PC-9 (cell line): ENCODE results near the gene IL18RAP. TPM values are rescaled to one million over a fixed set of nuclear protein-coding genes. Genes with fewer than 3 reads are reported as not detected.

ENCODE experiments used
- BruUV-seq: library from RNA; stranded (reverse); fragments of 400-500 nt; replicated peaks from 2 replicates; lab custom pipeline; 2021; lab: Mats Ljungman, UMichigan
- CTCF ChIA-PET: fragments of 300-600 bp; sonication (Branson Sonifier 250); formaldehyde crosslinking; loops from one replicate; lab custom pipeline; 2022; ENCODE audit warnings: antibody characterized with exemption; lab: Charles Lee
- POLR2A ChIA-PET: fragments of 300-600 bp; sonication (Branson Sonifier 250); formaldehyde crosslinking; loops from one replicate; lab custom pipeline; 2022; ENCODE audit warnings: antibody characterized with exemption; ENCODE audit not compliant: unreplicated experiment; lab: Charles Lee
- DNase-seq, 2 experiments: peaks; one replicate each; pipeline versions ENCODE4 v3.0.0 to v3.0.0-alpha.2; 2015 to 2022; ENCODE audit warnings: mixed read lengths in 1 of 2
- H2AFZ ChIP-seq: fragments of 200-600 bp; sonication (generic); 2 replicates; pipeline ENCODE4 v1.8.1; 2017; ENCODE audit warnings: antibody characterized with exemption
- H3F3A ChIP-seq: fragments of 200-600 bp; sonication (generic); 2 replicates; pipeline ENCODE4 v1.8.1; 2017; ENCODE audit warnings: antibody characterized with exemption, mild to moderate bottlenecking, low read depth; ENCODE audit not compliant: insufficient read depth
- H3K27ac ChIP-seq: fragments of 200-600 bp; sonication (generic); 2 replicates; pipeline ENCODE4 v1.6.1; 2016; ENCODE audit warnings: mixed run types
- H3K27me3 ChIP-seq: fragments of 200-600 bp; sonication (generic); 2 replicates; pipeline ENCODE4 v1.6.1; 2016; ENCODE audit warnings: low read depth, mixed run types; ENCODE audit not compliant: insufficient read depth
- H3K36me3 ChIP-seq: fragments of 200-600 bp; sonication (generic); 2 replicates; pipeline ENCODE4 v1.6.1; 2016; ENCODE audit warnings: low read depth, mixed run types
- H3K4me1 ChIP-seq: fragments of 200-600 bp; sonication (generic); replicated peaks from 2 replicates; pipeline ENCODE4 v1.6.1; 2016; ENCODE audit warnings: mixed run types; ENCODE audit not compliant: insufficient read depth
- H3K4me2 ChIP-seq: fragments of 200-600 bp; sonication (generic); 2 replicates; pipeline ENCODE4 v1.6.1; 2017; ENCODE audit warnings: mixed run types
- H3K4me3 ChIP-seq: fragments of 200-600 bp; sonication (generic); 2 replicates; pipeline ENCODE4 v1.6.1; 2016; ENCODE audit warnings: mixed run types
- H3K79me2 ChIP-seq: fragments of 200-600 bp; sonication (generic); 2 replicates; pipeline ENCODE4 v1.6.1; 2017; ENCODE audit warnings: low read depth, mixed run types
- H3K9me2 ChIP-seq: fragments of 200-600 bp; sonication (generic); 2 replicates; pipeline ENCODE4 v1.8.1; 2017; ENCODE audit warnings: mild to moderate bottlenecking; ENCODE audit not compliant: insufficient read depth
- H3K9me3 ChIP-seq: fragments of 200-600 bp; sonication (generic); 2 replicates; pipeline ENCODE4 v1.8.1; 2016; ENCODE audit warnings: low read depth; ENCODE audit not compliant: insufficient read depth
- H4K20me1 ChIP-seq: fragments of 200-600 bp; sonication (generic); 2 replicates; pipeline ENCODE4 v1.8.1; 2017; ENCODE audit not compliant: insufficient read depth
- EZH2 ChIP-seq: fragments of 200-600 bp; sonication (generic); IDR thresholded peaks from 2 replicates; pipeline ENCODE4 v1.8.0; 2017; ENCODE audit warnings: antibody characterized with exemption, low read depth
- intact Hi-C: fragments of 100-400 bp; cut with micrococcal nuclease; formaldehyde crosslinking; loops from one replicate; pipeline ENCODE4 v1.10.0; 2022; ENCODE audit not compliant: unreplicated experiment
- total RNA-seq: library from RNA; stranded (reverse); gene quantifications from 2 replicates; pipeline ENCODE4 v1.2.3, GENCODE V29; 2021
- TF ChIP-seq, protein P1 (sequence below): fragments of 200-600 bp; sonication (generic); conservative IDR thresholded peaks from 2 replicates; pipeline ENCODE4 v1.6.1; 2017; ENCODE audit warnings: mixed run types, antibody characterized with exemption, mild to moderate bottlenecking, moderate library complexity

The IL18RAP gene
- total RNA-seq, 1 experiment from 2014 or later: not detected

DNA sequence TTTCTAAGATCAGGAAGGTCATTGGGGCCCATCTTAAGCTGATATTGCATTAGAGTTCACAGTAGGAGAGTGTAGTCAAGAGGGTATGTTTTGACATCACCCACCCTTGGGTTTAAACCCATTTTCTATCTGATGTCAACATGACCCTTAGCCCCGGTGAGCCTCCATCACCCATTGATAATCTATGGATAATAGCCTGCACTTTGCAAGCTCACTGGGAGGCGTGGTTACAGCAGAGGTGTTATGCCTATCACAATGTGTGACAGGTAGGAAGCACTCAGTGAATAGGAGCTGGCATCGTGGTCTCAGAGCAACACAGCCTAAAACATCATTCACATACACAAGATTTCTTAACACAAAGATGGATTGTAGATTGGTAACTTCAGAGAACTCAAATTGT lies 21.3 kb downstream of the IL18RAP start:
- intact Hi-C loops: loop anchor here (10.0 kb wide), 3 partner anchors 279 to 1429 kb away; no protein-coding TSS in a partner anchor
- no TSS peak for BruUV-seq
- H3K36me3 ChIP-seq: no peaks in the 10 kb centered on the region
- no peaks in the 10 kb centered on the region for H3K79me2 ChIP-seq
- H2AFZ ChIP-seq: no peak overlapping the region
- no peak for DNase-seq
- ChIA-PET CTCF (no interaction called here), POLR2A (no interaction called here)
- no peaks in the 10 kb centered on the region for H3K9me3 ChIP-seq
- H3K27ac ChIP-seq: no peak overlapping the region
- H3K4me3 ChIP-seq: no peak overlapping the region
- no peak overlapping the region for H3K4me2 ChIP-seq
- TF ChIP-seq, protein P1, sequence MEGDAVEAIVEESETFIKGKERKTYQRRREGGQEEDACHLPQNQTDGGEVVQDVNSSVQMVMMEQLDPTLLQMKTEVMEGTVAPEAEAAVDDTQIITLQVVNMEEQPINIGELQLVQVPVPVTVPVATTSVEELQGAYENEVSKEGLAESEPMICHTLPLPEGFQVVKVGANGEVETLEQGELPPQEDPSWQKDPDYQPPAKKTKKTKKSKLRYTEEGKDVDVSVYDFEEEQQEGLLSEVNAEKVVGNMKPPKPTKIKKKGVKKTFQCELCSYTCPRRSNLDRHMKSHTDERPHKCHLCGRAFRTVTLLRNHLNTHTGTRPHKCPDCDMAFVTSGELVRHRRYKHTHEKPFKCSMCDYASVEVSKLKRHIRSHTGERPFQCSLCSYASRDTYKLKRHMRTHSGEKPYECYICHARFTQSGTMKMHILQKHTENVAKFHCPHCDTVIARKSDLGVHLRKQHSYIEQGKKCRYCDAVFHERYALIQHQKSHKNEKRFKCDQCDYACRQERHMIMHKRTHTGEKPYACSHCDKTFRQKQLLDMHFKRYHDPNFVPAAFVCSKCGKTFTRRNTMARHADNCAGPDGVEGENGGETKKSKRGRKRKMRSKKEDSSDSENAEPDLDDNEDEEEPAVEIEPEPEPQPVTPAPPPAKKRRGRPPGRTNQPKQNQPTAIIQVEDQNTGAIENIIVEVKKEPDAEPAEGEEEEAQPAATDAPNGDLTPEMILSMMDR: no peak
- TF ChIP-seq EZH2: no peak
- H3F3A ChIP-seq: no peaks in the 10 kb centered on the region
- no peaks in the 10 kb centered on the region for H3K9me2 ChIP-seq
- H3K4me1 ChIP-seq: peaks cover 6% of the 10 kb centered on the region; the same call in 1 of the 2 replicates
- H3K27me3 ChIP-seq: no peaks in the 10 kb centered on the region
- no peaks in the 10 kb centered on the region for H4K20me1 ChIP-seq

DNA sequence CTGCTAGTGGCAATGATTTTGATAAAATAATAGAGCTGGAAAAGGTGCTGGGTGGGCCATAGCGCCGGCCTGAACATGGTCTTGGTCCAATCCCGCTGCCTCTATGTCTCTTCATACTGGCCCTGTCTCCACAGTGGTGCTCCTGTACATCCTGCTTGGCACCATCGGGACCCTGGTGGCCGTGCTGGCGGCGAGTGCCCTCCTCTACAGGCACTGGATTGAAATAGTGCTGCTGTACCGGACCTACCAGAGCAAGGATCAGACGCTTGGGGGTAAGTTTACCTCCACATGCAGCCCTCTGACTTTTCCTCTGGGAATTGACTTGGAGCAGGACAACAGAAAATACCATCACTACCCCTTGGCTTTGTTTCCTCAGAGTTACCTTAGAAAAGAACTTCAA lies 24.0 kb downstream of the IL18RAP start:
- no peaks in the 10 kb centered on the region for H3K9me2 ChIP-seq
- no peaks in the 10 kb centered on the region for H3F3A ChIP-seq
- H4K20me1 ChIP-seq: no peaks in the 10 kb centered on the region
- TF ChIP-seq, protein P1: no peak
- TF ChIP-seq EZH2: no peak
- ChIA-PET POLR2A (no interaction called here), CTCF (interaction anchor here (0.7 kb wide), 1 partner anchor 725 kb away, joined by 9 read pairs; no protein-coding TSS in a partner anchor)
- no peak for DNase-seq
- H3K4me2 ChIP-seq: no peak overlapping the region
- H3K9me3 ChIP-seq: no peaks in the 10 kb centered on the region
- no peaks in the 10 kb centered on the region for H3K27me3 ChIP-seq
- no peaks in the 10 kb centered on the region for H3K79me2 ChIP-seq
- H3K36me3 ChIP-seq: no peaks in the 10 kb centered on the region
- H3K4me3 ChIP-seq: no peak overlapping the region
- no TSS peak for BruUV-seq
- no peaks in the 10 kb centered on the region for H3K4me1 ChIP-seq
- H3K27ac ChIP-seq: no peak overlapping the region
- no peak overlapping the region for H2AFZ ChIP-seq
- intact Hi-C loops: loop anchor here (5.0 to 10.0 kb wide), 4 partner anchors 205 to 1432 kb away; no protein-coding TSS in a partner anchor

DNA sequence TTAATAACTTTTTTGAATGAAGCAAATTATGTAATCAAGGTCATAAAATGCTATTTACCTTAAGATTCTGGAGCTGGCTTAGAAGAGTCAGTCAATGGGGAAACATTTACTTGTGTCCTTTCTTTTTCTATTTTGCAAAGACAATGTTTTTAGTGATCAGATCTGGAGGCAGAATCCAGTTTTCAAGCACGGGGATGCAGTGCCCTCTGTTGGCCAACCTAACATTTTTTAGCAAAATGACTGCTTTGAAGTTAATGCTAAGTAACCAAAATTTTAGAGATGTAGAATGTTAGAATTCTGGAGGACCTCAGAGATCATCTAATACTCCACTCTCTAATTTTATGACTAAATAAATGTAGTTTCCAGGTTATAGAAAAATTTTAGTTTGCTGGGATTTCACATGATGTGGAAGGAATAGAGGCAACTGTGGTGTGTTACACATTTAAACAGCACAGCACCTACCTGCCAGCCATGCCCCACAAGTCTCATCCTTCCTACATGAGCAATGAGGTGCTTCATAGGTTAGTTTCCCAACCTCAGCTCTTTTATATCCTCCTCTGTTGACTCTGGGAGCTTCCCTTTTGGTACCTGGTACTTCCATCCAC lies 26.5 kb downstream of the IL18RAP start:
- intact Hi-C loops: loop anchor here (2.0 to 10.0 kb wide), 5 partner anchors 207 to 1435 kb away; no protein-coding TSS in a partner anchor
- no peak overlapping the region for H2AFZ ChIP-seq
- H3K4me1 ChIP-seq: no peaks in the 10 kb centered on the region
- no peaks in the 10 kb centered on the region for H4K20me1 ChIP-seq
- no peak overlapping the region for H3K4me3 ChIP-seq
- no peaks in the 10 kb centered on the region for H3K79me2 ChIP-seq
- H3K4me2 ChIP-seq: no peak overlapping the region
- no peaks in the 10 kb centered on the region for H3K36me3 ChIP-seq
- H3F3A ChIP-seq: no peaks in the 10 kb centered on the region
- ChIA-PET CTCF (no interaction called here), POLR2A (no interaction called here)
- TF ChIP-seq, protein P1: peak; percentile 83
- no peak for TF ChIP-seq EZH2
- BruUV-seq: no TSS peak
- H3K9me3 ChIP-seq: no peaks in the 10 kb centered on the region
- DNase-seq: peak in 1 of 2 experiments; percentile 41
- H3K27ac ChIP-seq: no peak overlapping the region
- no peaks in the 10 kb centered on the region for H3K27me3 ChIP-seq
- H3K9me2 ChIP-seq: no peaks in the 10 kb centered on the region
